Left ventricle myocardium superior (tissue), 1 donor: ENCODE measurements around the gene BRAF. TPM values are rescaled to one million over a fixed set of nuclear protein-coding genes. Genes with fewer than 3 reads are reported as not detected.
"Not testable (repeated sequence)": the region's sequence is repeated elsewhere in the genome, so short reads cannot be mapped to it uniquely, and the experiment has no call there.

ENCODE experiments used
- ATAC-seq: fragments of 200-7000 bp; cut with Tn5 transposase; one replicate; pipeline ENCODE4 v1.9.1; 2020; ENCODE audit warnings: mild to moderate bottlenecking, moderate library complexity
- DNase-seq: peaks from one replicate; pipeline ENCODE4 v3.0.0-alpha.2; 2020
- intact Hi-C: fragments of 100-400 bp; cut with micrococcal nuclease; formaldehyde crosslinking; loops from one replicate; pipeline ENCODE4 v1.11.0; 2022
- long read RNA-seq: library from polyadenylated mRNA; unstranded; transcript quantifications from one replicate; pipeline ENCODE4 v2.0.0, GENCODE V29; 2021
- total RNA-seq: library from RNA; stranded (reverse); fragmentation: NEBNext Ultra II Directional; extraction: Animal tissue kit (Norgen Biotek cat#: 25700); gene quantifications from one replicate; pipeline ENCODE4 v1.2.1, GENCODE V29; 2021
- donor health status: DM: no; HTN: yes; CAD: no; lungs with severe emphysema.

The BRAF gene
- 17.9 TPM for total RNA-seq
- long read RNA-seq, full-length matches to known transcripts: 8 of 14 reads
- long read RNA-seq, partial matches to known transcripts: 2 of 14 reads
- long read RNA-seq, other reads (novel, unspliced or antisense): 4 of 14 reads

DNA sequence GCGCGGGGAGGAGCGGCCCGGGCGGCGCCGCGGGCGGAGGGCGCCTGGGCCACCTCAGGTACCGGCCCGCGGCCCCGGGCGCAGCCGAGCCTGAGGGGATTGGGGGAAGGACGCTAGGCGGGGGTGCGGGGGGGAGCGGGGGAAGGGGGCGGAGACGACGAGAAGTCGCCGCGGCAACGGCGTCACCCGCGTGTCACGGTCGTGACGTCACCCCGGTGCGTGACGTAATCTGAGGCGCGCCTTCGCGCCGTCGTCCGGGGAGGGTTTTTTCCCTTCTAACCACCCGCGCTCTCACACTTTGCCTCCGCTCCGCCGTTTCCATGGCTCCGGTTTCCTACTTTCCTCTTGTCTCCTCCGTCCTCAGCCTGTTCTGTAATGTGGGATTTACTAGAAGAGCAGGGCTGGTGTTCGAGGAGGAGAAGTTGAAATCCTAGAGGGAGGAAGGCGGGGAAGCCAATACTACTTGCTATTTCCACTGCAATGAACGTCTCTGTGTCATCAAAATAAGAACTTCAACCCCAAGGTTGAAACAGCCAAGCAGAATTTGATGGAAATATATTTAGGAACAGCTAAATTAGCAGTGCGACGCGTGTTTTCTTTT is at the start of gene BRAF:
Gene BRAF (minus strand): TSS at position 109 of the 601 bp plus-strand sequence. CDS start 226 bp downstream, outside the sequence.
- ATAC-seq: peak; percentile 74
- peak; percentile 95 for DNase-seq
- intact Hi-C loops: no loop called here

GRCh38 chr7:140972876-140973829 is 48.4 kb upstream of the BRAF start:
- DNase-seq: no peak
- ATAC-seq: no peak
- intact Hi-C loops: no loop called here

- no peak for DNase-seq
- intact Hi-C loops: no loop called here
- no peak for ATAC-seq
Observed at GRCh38 chr7:140972344-140972743, 47.6 kb upstream of the BRAF start.

DNA sequence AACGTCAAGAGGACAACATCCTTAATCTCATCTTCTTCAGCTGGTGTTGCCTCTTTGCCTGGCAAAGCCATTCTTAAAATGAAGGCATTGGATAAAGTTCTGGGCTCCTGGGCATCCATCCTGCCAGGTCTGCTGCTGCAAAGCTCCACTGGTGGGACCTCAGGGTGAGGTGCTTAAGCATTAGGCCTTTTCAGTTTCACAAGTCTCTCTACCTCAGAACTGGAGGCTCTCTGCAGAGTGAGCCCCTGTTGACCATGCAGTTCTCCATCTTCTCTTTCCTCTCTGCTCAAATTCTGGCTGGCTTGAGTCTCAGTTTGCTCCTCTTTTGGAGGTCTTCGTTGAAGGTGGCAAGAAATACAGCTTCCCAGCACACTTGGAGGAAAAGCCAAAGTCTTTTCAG is 42.7 kb upstream of the BRAF start:
- intact Hi-C loops: no loop called here
- no peak for DNase-seq
- no peak for ATAC-seq

GRCh38 chr7:140966561-140967233 is 42.0 kb upstream of the BRAF start:
- intact Hi-C loops: no loop called here
- DNase-seq (no peak), ATAC-seq (no peak)

DNA sequence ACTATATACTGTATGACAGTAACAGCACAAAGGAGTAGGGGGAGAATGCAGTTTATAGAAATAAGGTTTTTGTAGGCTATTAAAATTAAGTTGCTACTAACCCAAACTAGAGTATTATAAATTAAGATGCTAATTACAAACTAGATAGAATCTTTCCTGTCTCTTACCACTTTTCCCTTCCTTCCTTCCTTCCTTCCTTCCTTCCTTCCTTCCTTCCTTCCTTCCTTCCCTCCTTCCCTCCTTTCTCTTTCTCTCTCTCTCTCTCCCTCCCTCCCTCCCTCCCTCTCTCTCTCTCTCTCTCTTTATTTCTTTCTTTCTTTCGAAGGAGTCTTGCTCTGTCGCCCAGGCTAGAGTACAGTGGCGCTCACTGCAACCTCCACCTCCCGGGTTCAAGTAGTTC is 36.4 kb upstream of the BRAF start:
- DNase-seq (no peak), ATAC-seq (no peak)
- intact Hi-C loops: no loop called here

DNA sequence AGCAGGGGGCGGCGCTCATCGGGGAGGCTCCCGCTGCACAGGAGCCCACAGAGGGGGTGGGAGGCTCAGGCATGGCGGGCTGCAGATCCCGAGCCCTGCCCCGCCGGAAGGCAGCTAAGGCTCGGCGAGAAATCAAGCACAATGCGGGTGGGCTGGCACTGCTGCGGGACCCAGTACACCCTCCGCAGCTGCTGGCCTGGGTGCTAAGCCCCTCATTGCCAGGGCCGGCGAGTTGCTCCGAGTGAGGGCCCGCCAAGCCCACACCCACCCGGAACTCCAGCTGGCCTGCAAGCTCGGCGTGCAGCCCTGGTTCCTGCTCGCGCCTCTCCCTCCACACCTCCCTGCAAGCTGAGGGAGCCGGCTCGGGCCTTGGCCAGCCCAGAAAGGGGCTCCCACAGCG is 32.3 kb upstream of the BRAF start:
- intact Hi-C loops, ATAC-seq, DNase-seq: not testable (repeated sequence)

- intact Hi-C loops: no loop called here
- ATAC-seq (no peak), DNase-seq (no peak)
Observed at GRCh38 chr7:140945940-140946339, 21.2 kb upstream of the BRAF start.

GRCh38 chr7:140942242-140942641 is 17.5 kb upstream of the BRAF start:
- DNase-seq, ATAC-seq, intact Hi-C loops: not testable (repeated sequence)

- intact Hi-C loops: no loop called here
- ATAC-seq: no peak
- DNase-seq: no peak
Observed at GRCh38 chr7:140940898-140941297, 16.2 kb upstream of the BRAF start.

GRCh38 chr7:140937702-140938264 is 13.1 kb upstream of the BRAF start:
- intact Hi-C loops: no loop called here
- ATAC-seq (no peak), DNase-seq (no peak)

- intact Hi-C loops: no loop called here
Observed at GRCh38 chr7:140928491-140929309, 4.0 kb upstream of the BRAF start.

DNA sequence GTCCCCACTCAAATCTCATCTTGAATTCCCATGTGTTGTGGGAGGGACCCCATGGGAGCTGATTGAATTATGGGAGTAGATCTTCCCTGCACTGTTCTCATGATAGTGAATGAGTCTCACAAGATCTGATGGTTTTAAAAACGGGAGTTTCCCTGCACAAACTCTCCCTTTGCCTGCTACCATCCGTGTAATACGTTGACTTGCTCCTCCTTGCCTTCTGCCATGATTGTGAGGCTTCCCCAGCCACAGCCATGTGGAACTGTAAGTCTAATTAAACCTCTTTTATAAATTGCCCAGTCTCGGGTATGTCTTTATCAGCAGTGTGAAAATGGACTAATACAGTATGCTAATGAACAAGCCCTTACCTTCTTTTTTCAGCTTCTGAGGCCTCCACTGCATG is 3.2 kb upstream of the BRAF start:
- ATAC-seq, intact Hi-C loops, DNase-seq: not testable (repeated sequence)

More at GRCh38 chr7:140928491-140929309, 4.0 kb upstream of the BRAF start:
- DNase-seq (no peak), ATAC-seq (no peak)

GRCh38 chr7:140927351-140927750 is 2.6 kb upstream of the BRAF start:
- ATAC-seq (no peak), DNase-seq (no peak)
- intact Hi-C loops: no loop called here

- intact Hi-C loops: no loop called here
- no peak for DNase-seq
- ATAC-seq: no peak
Observed at GRCh38 chr7:140926021-140926817, 1.5 kb upstream of the BRAF start.

DNA sequence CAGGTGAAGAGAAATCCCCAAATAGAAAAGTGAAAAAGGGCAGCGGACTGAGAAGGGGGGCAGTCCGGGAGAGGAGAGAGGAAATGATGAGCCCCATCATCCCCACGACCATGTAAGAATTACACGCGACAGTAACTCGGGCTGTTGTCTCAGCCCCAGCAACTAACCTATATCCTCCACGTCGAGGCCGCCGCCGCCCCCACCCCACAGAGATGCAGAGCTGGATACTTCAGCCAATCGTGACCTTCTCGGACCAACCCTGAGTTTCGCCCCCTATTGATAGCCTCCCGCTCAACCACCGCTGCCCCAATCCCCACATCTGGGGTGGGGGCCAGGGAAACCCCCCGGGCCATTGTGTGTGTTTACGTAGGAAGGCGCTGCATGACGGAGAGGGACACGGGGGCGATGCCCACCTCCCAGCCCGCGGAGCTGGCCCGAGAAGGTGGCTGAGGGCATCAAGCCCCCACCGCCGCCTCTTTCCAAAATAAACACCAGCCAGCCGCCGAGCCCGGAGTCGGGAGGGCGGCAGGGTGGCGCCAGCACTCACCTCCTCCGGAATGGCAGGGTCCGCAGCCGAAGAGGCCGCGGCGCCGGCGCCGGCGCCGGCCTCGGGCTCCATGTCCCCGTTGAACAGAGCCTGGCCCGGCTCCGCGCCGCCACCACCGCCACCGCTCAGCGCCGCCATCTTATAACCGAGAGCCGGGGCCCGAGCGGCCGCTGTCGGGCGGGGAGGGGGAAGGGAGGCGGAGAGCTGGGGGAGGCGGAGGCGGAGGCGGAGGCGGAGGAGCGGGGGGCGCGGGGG is 509 bp downstream of the BRAF start:
- ATAC-seq (peak; percentile 85), DNase-seq (peak; percentile 88)
- intact Hi-C loops: no loop called here
